Measurements from ENCODE around the gene CCDC24. TPM values are rescaled to one million over a fixed set of nuclear protein-coding genes. Genes with fewer than 3 reads are reported as not detected.
A peak's percentile ranks its signal among the peaks of the same experiment; 100 is the strongest.

Gene CCDC24
- total RNA-seq, 1 experiment from 2014 or later, result 5.2 TPM

GRCh38 chr1:43990271-43991199 lies 864 bp upstream of the CCDC24 start:
- no peak for TF ChIP-seq CTCF (IDR thresholded peaks at IDR 0.05; ENCODE audit: insufficient read depth in 1 of 2, low read depth in 1 of 2, low read length in 1 of 2, severe bottlenecking in 1 of 2, unreplicated experiment in 1 of 2)
- Histone ChIP-seq H3K9me3 (no peaks in the 10 kb centered on the region), H3K4me3 (ENCODE audit: low read depth, low read length) (peak overlapping the region; percentile 57), H3K27me3 (replicated peaks; ENCODE audit: control insufficient read depth, insufficient read depth, low read length) (no peaks in the 10 kb centered on the region), H3K36me3 (ENCODE audit: control insufficient read depth, insufficient read depth, low read length) (no peaks in the 10 kb centered on the region; the same call in 1 of the 2 replicates), H3K4me1 (peaks cover 13% of the 10 kb centered on the region; the same call in 1 of the 2 replicates)
- Mint-ChIP-seq H3K4me1 (ENCODE audit: low read depth, unreplicated experiment) (peaks cover 29% of the 10 kb centered on the region), H3K27me3 (ENCODE audit: insufficient read depth, unreplicated experiment) (no peaks in the 10 kb centered on the region), H3K36me3 (ENCODE audit: insufficient read depth, unreplicated experiment) (peaks cover 31% of the 10 kb centered on the region), H3K4me3 (ENCODE audit: unreplicated experiment) (peak overlapping the region; percentile 94), H3K9me3 (ENCODE audit: unreplicated experiment) (no peaks in the 10 kb centered on the region), H3K27ac (ENCODE audit: unreplicated experiment) (peak overlapping the region; percentile 91)
- ChIA-PET CTCF (interaction anchor here (1.0 kb wide), 1 partner anchor 43 kb away, joined by 3 read pairs; the partner anchor contains the start of gene IPO13), POLR2A (no interaction called here)
- DNase-seq, result peak in 1 of 2 experiments; percentile 26
- intact Hi-C loops (cut with micrococcal nuclease; ENCODE audit: unreplicated experiment), result loop anchor here (2.0 kb wide), 2 partner anchors 16 to 228 kb away; partner anchors contain the start of gene ATP6V0B
- no TSS peak for BruUV-seq (replicated peaks)

- intact Hi-C loops (cut with micrococcal nuclease; ENCODE audit: unreplicated experiment), result loop anchor here (2.0 kb wide), 2 partner anchors 16 to 228 kb away; partner anchors contain the start of gene ATP6V0B
- Mint-ChIP-seq H3K4me3 (ENCODE audit: unreplicated experiment) (peak overlapping the region; percentile 94), H3K27ac (ENCODE audit: unreplicated experiment) (peak overlapping the region; percentile 91), H3K36me3 (ENCODE audit: insufficient read depth, unreplicated experiment) (peaks cover 29% of the 10 kb centered on the region), H3K4me1 (ENCODE audit: low read depth, unreplicated experiment) (peaks cover 23% of the 10 kb centered on the region), H3K9me3 (ENCODE audit: unreplicated experiment) (no peaks in the 10 kb centered on the region), H3K27me3 (ENCODE audit: insufficient read depth, unreplicated experiment) (no peaks in the 10 kb centered on the region)
- peaks cover 7% of the 10 kb centered on the region; the same call in 1 of the 2 replicates for H3K4me1 ChIP-seq
- no peaks in the 10 kb centered on the region for H3K9me3 ChIP-seq
- no TSS peak for BruUV-seq (replicated peaks)
- DNase-seq, result no peak
- TF ChIP-seq CTCF (IDR thresholded peaks at IDR 0.05; ENCODE audit: insufficient read depth in 1 of 2, low read depth in 1 of 2, low read length in 1 of 2, severe bottlenecking in 1 of 2, unreplicated experiment in 1 of 2), result no peak
- CTCF ChIA-PET, result no interaction called here
- POLR2A ChIA-PET, result no interaction called here
- no peaks in the 10 kb centered on the region; the same call in 1 of the 2 replicates for H3K36me3 ChIP-seq (ENCODE audit: control insufficient read depth, insufficient read depth, low read length)
- H3K27me3 ChIP-seq (replicated peaks; ENCODE audit: control insufficient read depth, insufficient read depth, low read length), result no peaks in the 10 kb centered on the region
- peak overlapping the region; percentile 57 for H3K4me3 ChIP-seq (ENCODE audit: low read depth, low read length)
These were observed 261 bp upstream of the CCDC24 start for GRCh38 chr1:43991200-43991475.

GRCh38 chr1:43992232-43992995 lies 1.0 kb downstream of the CCDC24 start:
- Histone ChIP-seq H3K4me1 (peaks cover 6% of the 10 kb centered on the region; the same call in 1 of the 2 replicates), H3K27me3 (replicated peaks; ENCODE audit: control insufficient read depth, insufficient read depth, low read length) (no peaks in the 10 kb centered on the region), H3K36me3 (ENCODE audit: control insufficient read depth, insufficient read depth, low read length) (no peaks in the 10 kb centered on the region), H3K4me3 (ENCODE audit: low read depth, low read length) (peak overlapping the region; percentile 57), H3K9me3 (no peaks in the 10 kb centered on the region)
- peaks cover 11% of the 10 kb centered on the region for H3K4me1 Mint-ChIP-seq (ENCODE audit: low read depth, unreplicated experiment)
- no TSS peak for BruUV-seq (replicated peaks)
- no peak for TF ChIP-seq CTCF (IDR thresholded peaks at IDR 0.05; ENCODE audit: insufficient read depth in 1 of 2, low read depth in 1 of 2, low read length in 1 of 2, severe bottlenecking in 1 of 2, unreplicated experiment in 1 of 2)
- H3K36me3 Mint-ChIP-seq (ENCODE audit: insufficient read depth, unreplicated experiment), result peaks cover 27% of the 10 kb centered on the region
- CTCF ChIA-PET, result interaction anchor here (0.6 to 1.8 kb wide), 6 partner anchors 15 to 63 kb away, joined by 3 to 8 read pairs (median 3); no protein-coding TSS in a partner anchor
- POLR2A ChIA-PET, result no interaction called here
- H3K4me3 Mint-ChIP-seq (ENCODE audit: unreplicated experiment), result peak overlapping the region; percentile 94
- intact Hi-C loops (cut with micrococcal nuclease; ENCODE audit: unreplicated experiment), result no loop called here
- no peak for DNase-seq
- H3K27me3 Mint-ChIP-seq (ENCODE audit: insufficient read depth, unreplicated experiment), result no peaks in the 10 kb centered on the region
- peak overlapping the region; percentile 91 for H3K27ac Mint-ChIP-seq (ENCODE audit: unreplicated experiment)
- no peaks in the 10 kb centered on the region for H3K9me3 Mint-ChIP-seq (ENCODE audit: unreplicated experiment)

Data from Caco-2 (cell line).